PC-9 (cell line): Measurements from ENCODE around the gene TGM1. TPM values are rescaled to one million over a fixed set of nuclear protein-coding genes. Genes with fewer than 3 reads are reported as not detected.
A peak's percentile ranks its signal among the peaks of the same experiment; 100 is the strongest.

ENCODE experiments used
- BruUV-seq: library from RNA; stranded (reverse); fragments of 400-500 nt; replicated peaks from 2 replicates; lab custom pipeline; 2021; lab: Mats Ljungman, UMichigan
- CTCF ChIA-PET: fragments of 300-600 bp; sonication (Branson Sonifier 250); formaldehyde crosslinking; loops from one replicate; lab custom pipeline; 2022; ENCODE audit warnings: antibody characterized with exemption; lab: Charles Lee
- POLR2A ChIA-PET: fragments of 300-600 bp; sonication (Branson Sonifier 250); formaldehyde crosslinking; loops from one replicate; lab custom pipeline; 2022; ENCODE audit warnings: antibody characterized with exemption; ENCODE audit not compliant: unreplicated experiment; lab: Charles Lee
- DNase-seq, 2 experiments: peaks; one replicate each; pipeline versions ENCODE4 v3.0.0 to v3.0.0-alpha.2; 2015 to 2022; ENCODE audit warnings: mixed read lengths in 1 of 2
- H2AFZ ChIP-seq: fragments of 200-600 bp; sonication (generic); 2 replicates; pipeline ENCODE4 v1.8.1; 2017; ENCODE audit warnings: antibody characterized with exemption
- H3F3A ChIP-seq: fragments of 200-600 bp; sonication (generic); 2 replicates; pipeline ENCODE4 v1.8.1; 2017; ENCODE audit warnings: antibody characterized with exemption, mild to moderate bottlenecking, low read depth; ENCODE audit not compliant: insufficient read depth
- H3K27ac ChIP-seq: fragments of 200-600 bp; sonication (generic); 2 replicates; pipeline ENCODE4 v1.6.1; 2016; ENCODE audit warnings: mixed run types
- H3K27me3 ChIP-seq: fragments of 200-600 bp; sonication (generic); 2 replicates; pipeline ENCODE4 v1.6.1; 2016; ENCODE audit warnings: low read depth, mixed run types; ENCODE audit not compliant: insufficient read depth
- H3K36me3 ChIP-seq: fragments of 200-600 bp; sonication (generic); 2 replicates; pipeline ENCODE4 v1.6.1; 2016; ENCODE audit warnings: low read depth, mixed run types
- H3K4me1 ChIP-seq: fragments of 200-600 bp; sonication (generic); replicated peaks from 2 replicates; pipeline ENCODE4 v1.6.1; 2016; ENCODE audit warnings: mixed run types; ENCODE audit not compliant: insufficient read depth
- H3K4me2 ChIP-seq: fragments of 200-600 bp; sonication (generic); 2 replicates; pipeline ENCODE4 v1.6.1; 2017; ENCODE audit warnings: mixed run types
- H3K4me3 ChIP-seq: fragments of 200-600 bp; sonication (generic); 2 replicates; pipeline ENCODE4 v1.6.1; 2016; ENCODE audit warnings: mixed run types
- H3K79me2 ChIP-seq: fragments of 200-600 bp; sonication (generic); 2 replicates; pipeline ENCODE4 v1.6.1; 2017; ENCODE audit warnings: low read depth, mixed run types
- H3K9me2 ChIP-seq: fragments of 200-600 bp; sonication (generic); 2 replicates; pipeline ENCODE4 v1.8.1; 2017; ENCODE audit warnings: mild to moderate bottlenecking; ENCODE audit not compliant: insufficient read depth
- H3K9me3 ChIP-seq: fragments of 200-600 bp; sonication (generic); 2 replicates; pipeline ENCODE4 v1.8.1; 2016; ENCODE audit warnings: low read depth; ENCODE audit not compliant: insufficient read depth
- H4K20me1 ChIP-seq: fragments of 200-600 bp; sonication (generic); 2 replicates; pipeline ENCODE4 v1.8.1; 2017; ENCODE audit not compliant: insufficient read depth
- CTCF ChIP-seq: fragments of 200-600 bp; sonication (generic); conservative IDR thresholded peaks from 2 replicates; pipeline ENCODE4 v1.6.1; 2017; ENCODE audit warnings: mixed run types, antibody characterized with exemption, mild to moderate bottlenecking, moderate library complexity
- EZH2 ChIP-seq: fragments of 200-600 bp; sonication (generic); IDR thresholded peaks from 2 replicates; pipeline ENCODE4 v1.8.0; 2017; ENCODE audit warnings: antibody characterized with exemption, low read depth
- intact Hi-C: fragments of 100-400 bp; cut with micrococcal nuclease; formaldehyde crosslinking; loops from one replicate; pipeline ENCODE4 v1.10.0; 2022; ENCODE audit not compliant: unreplicated experiment
- total RNA-seq: library from RNA; stranded (reverse); gene quantifications from 2 replicates; pipeline ENCODE4 v1.2.3, GENCODE V29; 2021

TGM1 gene
- total RNA-seq, 1 experiment from 2014 or later = 7.2 TPM

DNA sequence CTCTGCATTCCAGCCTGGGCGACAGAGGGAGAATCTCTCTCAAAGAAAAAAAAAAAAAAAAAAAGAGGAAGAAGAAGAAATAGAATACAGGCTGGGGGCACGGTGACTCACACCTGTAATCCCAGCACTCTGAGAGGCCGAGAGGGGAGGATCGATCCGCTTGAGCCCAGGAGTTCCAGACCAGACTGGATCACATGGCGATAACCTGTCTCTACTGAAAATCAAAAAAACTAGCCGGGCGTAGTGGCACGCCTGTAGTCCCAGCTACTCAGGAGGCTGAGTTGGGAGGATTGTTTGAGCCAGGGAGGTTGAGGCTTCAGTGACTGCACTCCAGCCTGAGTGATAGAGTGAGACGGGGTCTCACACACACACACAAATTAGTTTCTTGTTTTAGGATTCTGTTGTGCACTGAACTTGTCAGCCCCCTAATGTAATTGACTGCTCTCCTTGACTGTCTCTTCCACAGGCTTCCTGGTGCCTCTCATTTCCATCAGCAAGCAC lies 19.6 kb downstream of the TGM1 start:
- H3K9me2 ChIP-seq = no peaks in the 10 kb centered on the region
- no peaks in the 10 kb centered on the region for H3K36me3 ChIP-seq
- H3K4me2 ChIP-seq = peak overlapping the region; percentile 93
- H3K4me3 ChIP-seq = peak overlapping the region; percentile 86; the same call in 1 of the 2 replicates
- intact Hi-C loops = loop anchor here (1.0 to 5.0 kb wide), 4 partner anchors 31 to 189 kb away; no protein-coding TSS in a partner anchor
- CTCF ChIA-PET = interaction anchor here (0.6 to 1.8 kb wide), 9 partner anchors 22 to 157 kb away, joined by 3 to 21 read pairs (median 4); partner anchors contain the start of genes CIDEB, DHRS1, NOP9 and RABGGTA
- H3F3A ChIP-seq = peaks cover 16% of the 10 kb centered on the region; the same call in 1 of the 2 replicates
- H4K20me1 ChIP-seq = no peaks in the 10 kb centered on the region
- BruUV-seq = no TSS peak
- H3K9me3 ChIP-seq = no peaks in the 10 kb centered on the region
- H3K27ac ChIP-seq = peak overlapping the region; percentile 92
- POLR2A ChIA-PET = interaction anchor here (0.7 kb wide), 1 partner anchor 54 kb away, joined by 8 read pairs; no protein-coding TSS in a partner anchor
- peak in 1 of 2 experiments; percentile 55 for DNase-seq
- H2AFZ ChIP-seq = peak overlapping the region; percentile 85
- TF ChIP-seq CTCF = no peak
- no peak for TF ChIP-seq EZH2
- H3K27me3 ChIP-seq = no peaks in the 10 kb centered on the region
- H3K4me1 ChIP-seq = peaks cover 6% of the 10 kb centered on the region
- H3K79me2 ChIP-seq = no peaks in the 10 kb centered on the region

- TF ChIP-seq CTCF = peak; percentile 56
- TF ChIP-seq EZH2 = no peak
- Histone ChIP-seq H3K27ac (peak overlapping the region; percentile 92), H3K4me1 (peaks cover 6% of the 10 kb centered on the region), H4K20me1 (no peaks in the 10 kb centered on the region), H3K4me3 (peak overlapping the region; percentile 86), H3K9me2 (no peaks in the 10 kb centered on the region), H2AFZ (peak overlapping the region; percentile 85), H3K27me3 (no peaks in the 10 kb centered on the region), H3F3A (peaks cover 20% of the 10 kb centered on the region; the same call in 1 of the 2 replicates), H3K36me3 (no peaks in the 10 kb centered on the region), H3K9me3 (no peaks in the 10 kb centered on the region), H3K79me2 (no peaks in the 10 kb centered on the region), H3K4me2 (peak overlapping the region; percentile 93)
- POLR2A ChIA-PET = interaction anchor here (0.6 to 1.4 kb wide), 7 partner anchors 22 to 190 kb away, joined by 3 to 19 read pairs (median 6); partner anchors contain the start of genes DCAF11, DHRS1, IPO4 and NOP9
- DNase-seq = peak; percentile 75 to 88
- BruUV-seq = TSS peak; percentile 45
- intact Hi-C loops = loop anchor here (2.0 to 5.0 kb wide), 3 partner anchors 33 to 190 kb away; no protein-coding TSS in a partner anchor
- CTCF ChIA-PET = interaction anchor here (0.7 to 1.8 kb wide), 7 partner anchors 17 to 200 kb away, joined by 3 to 16 read pairs (median 4); no protein-coding TSS in a partner anchor
Observed at GRCh38 chr14:24241829-24242443, 21.0 kb downstream of the TGM1 start.

GRCh38 chr14:24240110-24240918 lies 22.7 kb downstream of the TGM1 start:
- Histone ChIP-seq H3K79me2 (0 out of 2 replicates have a peak, but pooled peaks cover under 1% of the 10 kb centered on the region), H3K4me2 (no peak overlapping the region), H4K20me1 (no peaks in the 10 kb centered on the region), H2AFZ (no peak overlapping the region), H3K36me3 (no peaks in the 10 kb centered on the region), H3K4me3 (no peak overlapping the region), H3K27ac (no peak overlapping the region), H3K4me1 (peaks cover 6% of the 10 kb centered on the region), H3K9me3 (no peaks in the 10 kb centered on the region), H3K9me2 (no peaks in the 10 kb centered on the region), H3F3A (peaks cover 20% of the 10 kb centered on the region; the same call in 1 of the 2 replicates), H3K27me3 (no peaks in the 10 kb centered on the region)
- no TSS peak for BruUV-seq
- no peak for TF ChIP-seq EZH2
- no peak for TF ChIP-seq CTCF
- no peak for DNase-seq
- ChIA-PET CTCF (no interaction called here), POLR2A (no interaction called here)
- intact Hi-C loops = loop anchor here (5.0 kb wide), 1 partner anchor 192 kb away; no protein-coding TSS in a partner anchor
